Right lobe of liver (tissue), 4 donors: ENCODE measurements around the gene CDC45.

Experiments
- POLR2A ChIP-seq: fragments of 450-650 bp; IDR thresholded peaks from one replicate; pipeline ENCODE4 v1.6.1; 2017; ENCODE audit warnings: antibody characterized with exemption, mild to moderate bottlenecking
- TF ChIP-seq, protein P1 (sequence below), 4 donors: fragments of 200-600 bp in 3 of 4; fragments of 450-650 bp in 1 of 4; IDR thresholded peaks; one replicate each; pipeline versions ENCODE4 v1.5.1 to v1.8.0; 2016 to 2022; ENCODE audit warnings: antibody characterized with exemption in 4 of 4, mild to moderate bottlenecking in 2 of 4
- donor health status: DM: no; HTN: no; CAD: no.
- donor health status: DM: no; HTN: no; CAD: no.
- donor health status: DM: no; HTN: yes; CAD: no.

DNA sequence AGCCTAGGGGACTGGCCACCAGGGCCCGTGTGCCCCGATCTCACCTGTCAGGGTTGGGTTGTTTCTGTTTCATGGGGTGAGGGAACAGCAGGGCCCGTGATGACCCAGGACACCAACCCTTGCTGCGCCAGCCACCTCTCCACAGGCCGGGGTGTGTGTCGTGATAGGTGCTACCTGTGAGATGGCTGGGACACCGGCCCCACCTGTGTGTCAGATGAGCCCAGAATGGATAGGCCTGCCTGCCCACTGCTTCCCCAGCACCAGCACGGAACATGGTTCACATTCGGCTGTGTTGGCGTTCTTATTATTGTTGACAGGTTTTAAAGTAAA lies 37.4 kb downstream of the CDC45 start:
- TF ChIP-seq, protein P1, sequence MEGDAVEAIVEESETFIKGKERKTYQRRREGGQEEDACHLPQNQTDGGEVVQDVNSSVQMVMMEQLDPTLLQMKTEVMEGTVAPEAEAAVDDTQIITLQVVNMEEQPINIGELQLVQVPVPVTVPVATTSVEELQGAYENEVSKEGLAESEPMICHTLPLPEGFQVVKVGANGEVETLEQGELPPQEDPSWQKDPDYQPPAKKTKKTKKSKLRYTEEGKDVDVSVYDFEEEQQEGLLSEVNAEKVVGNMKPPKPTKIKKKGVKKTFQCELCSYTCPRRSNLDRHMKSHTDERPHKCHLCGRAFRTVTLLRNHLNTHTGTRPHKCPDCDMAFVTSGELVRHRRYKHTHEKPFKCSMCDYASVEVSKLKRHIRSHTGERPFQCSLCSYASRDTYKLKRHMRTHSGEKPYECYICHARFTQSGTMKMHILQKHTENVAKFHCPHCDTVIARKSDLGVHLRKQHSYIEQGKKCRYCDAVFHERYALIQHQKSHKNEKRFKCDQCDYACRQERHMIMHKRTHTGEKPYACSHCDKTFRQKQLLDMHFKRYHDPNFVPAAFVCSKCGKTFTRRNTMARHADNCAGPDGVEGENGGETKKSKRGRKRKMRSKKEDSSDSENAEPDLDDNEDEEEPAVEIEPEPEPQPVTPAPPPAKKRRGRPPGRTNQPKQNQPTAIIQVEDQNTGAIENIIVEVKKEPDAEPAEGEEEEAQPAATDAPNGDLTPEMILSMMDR (IDR thresholded peaks at IDR 0.05): no peak
- TF ChIP-seq POLR2A: no peak
